Right lobe of liver (tissue), 4 donors: ENCODE data around the gene CADM2.
"Not testable (repeated sequence)": the region's sequence is repeated elsewhere in the genome, so short reads cannot be mapped to it uniquely, and the experiment has no call there.

ENCODE experiments used
- POLR2A ChIP-seq: fragments of 450-650 bp; IDR thresholded peaks from one replicate; pipeline ENCODE4 v1.6.1; 2017; ENCODE audit warnings: antibody characterized with exemption, mild to moderate bottlenecking
- TF ChIP-seq, protein P1 (sequence below), 4 donors: fragments of 200-600 bp in 3 of 4; fragments of 450-650 bp in 1 of 4; IDR thresholded peaks; one replicate each; pipeline versions ENCODE4 v1.5.1 to v1.8.0; 2016 to 2022; ENCODE audit warnings: antibody characterized with exemption in 4 of 4, mild to moderate bottlenecking in 2 of 4
- donor health status: DM: no; HTN: no; CAD: no.
- donor health status: DM: no; HTN: no; CAD: no.
- donor health status: DM: no; HTN: yes; CAD: no.

DNA sequence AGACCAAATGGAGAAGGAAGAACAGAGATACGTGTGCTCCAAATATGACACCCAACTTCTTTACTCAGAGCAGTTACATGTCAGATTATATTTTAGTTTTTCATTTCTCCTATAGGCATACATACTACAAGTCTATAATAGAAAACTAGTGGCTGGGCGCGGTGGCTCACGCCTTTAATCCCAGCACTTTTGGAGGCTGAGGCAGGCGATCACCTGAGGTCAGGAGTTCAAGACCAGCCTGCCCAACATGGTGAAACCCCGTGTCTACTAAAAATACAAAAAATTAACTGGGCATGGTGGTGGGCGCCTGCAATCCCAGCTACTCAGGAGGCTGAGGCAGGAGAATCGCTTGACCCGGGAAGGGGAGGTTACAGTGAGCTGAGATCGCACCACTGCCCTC, 1030.8 kb downstream of the CADM2 start:
- TF ChIP-seq, protein P1, sequence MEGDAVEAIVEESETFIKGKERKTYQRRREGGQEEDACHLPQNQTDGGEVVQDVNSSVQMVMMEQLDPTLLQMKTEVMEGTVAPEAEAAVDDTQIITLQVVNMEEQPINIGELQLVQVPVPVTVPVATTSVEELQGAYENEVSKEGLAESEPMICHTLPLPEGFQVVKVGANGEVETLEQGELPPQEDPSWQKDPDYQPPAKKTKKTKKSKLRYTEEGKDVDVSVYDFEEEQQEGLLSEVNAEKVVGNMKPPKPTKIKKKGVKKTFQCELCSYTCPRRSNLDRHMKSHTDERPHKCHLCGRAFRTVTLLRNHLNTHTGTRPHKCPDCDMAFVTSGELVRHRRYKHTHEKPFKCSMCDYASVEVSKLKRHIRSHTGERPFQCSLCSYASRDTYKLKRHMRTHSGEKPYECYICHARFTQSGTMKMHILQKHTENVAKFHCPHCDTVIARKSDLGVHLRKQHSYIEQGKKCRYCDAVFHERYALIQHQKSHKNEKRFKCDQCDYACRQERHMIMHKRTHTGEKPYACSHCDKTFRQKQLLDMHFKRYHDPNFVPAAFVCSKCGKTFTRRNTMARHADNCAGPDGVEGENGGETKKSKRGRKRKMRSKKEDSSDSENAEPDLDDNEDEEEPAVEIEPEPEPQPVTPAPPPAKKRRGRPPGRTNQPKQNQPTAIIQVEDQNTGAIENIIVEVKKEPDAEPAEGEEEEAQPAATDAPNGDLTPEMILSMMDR (IDR thresholded peaks at IDR 0.05) = not testable (repeated sequence)
- not testable (repeated sequence) for TF ChIP-seq POLR2A
